ENCODE data around the gene CAB39. TPM values are rescaled to one million over a fixed set of nuclear protein-coding genes. Genes with fewer than 3 reads are reported as not detected.

CAB39 gene
- total and polyA plus RNA-seq, 2 donors (not counting 3 experiments of a cell fraction or from before 2014, with no cell fraction given): 25.7 to 53.7 TPM

DNA sequence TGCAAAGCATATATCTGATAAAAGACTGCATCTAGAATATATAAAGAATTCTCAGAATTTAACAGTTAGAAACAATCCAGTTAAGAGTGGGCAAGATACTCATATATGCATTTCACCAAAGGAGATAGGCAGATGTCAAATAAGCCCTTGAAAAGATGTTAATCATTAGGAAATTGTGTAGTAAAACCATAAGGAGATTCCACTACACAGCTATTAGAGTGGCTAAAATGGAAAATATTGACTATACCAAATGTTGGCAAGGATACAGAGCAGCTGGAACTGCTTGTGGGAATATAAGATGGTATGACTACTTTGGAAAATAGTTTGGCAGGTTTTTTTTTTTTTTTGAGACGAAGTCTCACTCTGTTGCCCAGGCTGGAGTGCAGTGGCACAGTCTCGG lies 59.5 kb downstream of the CAB39 start:
- no peaks in the 10 kb centered on the region for H4K20me1 ChIP-seq (replicated peaks; ENCODE audit: control insufficient read depth, extremely low read depth, insufficient read depth, low read length)
- no peak for FAIRE-seq
- peaks cover 41% of the 10 kb centered on the region for H3K79me2 ChIP-seq (ENCODE audit: control insufficient read depth, insufficient read depth, low read length)
- ChIA-PET POLR2A (interaction anchor here (0.7 kb wide), 1 partner anchor 106 kb away, joined by 3 read pairs; no protein-coding TSS in a partner anchor), CTCF (interaction anchor here (1.1 kb wide), 1 partner anchor 26 kb away, joined by 4 read pairs; no protein-coding TSS in a partner anchor)
- no peaks in the 10 kb centered on the region for H3K36me3 ChIP-seq (ENCODE audit: control insufficient read depth in 2 of 2, extremely low read depth in 1 of 2, insufficient read depth in 2 of 2, low read length in 2 of 2)
- no TSS peak for BruUV-seq (replicated peaks)
- no peak overlapping the region for H3K27ac ChIP-seq (ENCODE audit: insufficient read depth, low read depth, low read length)
- no peak overlapping the region for H3K4me3 ChIP-seq (replicated peaks in 1 of 3; ENCODE audit: insufficient read depth in 1 of 3, low read depth in 1 of 3, low read length in 3 of 3)
- dilution Hi-C loops (cut with MboI; ENCODE audit: extremely low pct_ligation_motif_present, low sequenced_read_pairs): no loop called here
- no peak overlapping the region for H3K9ac ChIP-seq (replicated peaks; ENCODE audit: extremely low read depth, insufficient read depth, low read length)
- H3K4me1 ChIP-seq (ENCODE audit: control insufficient read depth, extremely low read depth, insufficient read depth, low read length): peaks cover 33% of the 10 kb centered on the region
- no peaks in the 10 kb centered on the region for H3K27me3 ChIP-seq (ENCODE audit: control insufficient read depth in 2 of 2, insufficient read depth in 2 of 2, low read length in 2 of 2)
- H3K4me2 ChIP-seq (ENCODE audit: insufficient read depth, low read length): no peak overlapping the region
- no peak for TF ChIP-seq POLR2A (IDR thresholded peaks at IDR 0.05; ENCODE audit: low read depth, low read length)
- TF ChIP-seq, protein P1, sequence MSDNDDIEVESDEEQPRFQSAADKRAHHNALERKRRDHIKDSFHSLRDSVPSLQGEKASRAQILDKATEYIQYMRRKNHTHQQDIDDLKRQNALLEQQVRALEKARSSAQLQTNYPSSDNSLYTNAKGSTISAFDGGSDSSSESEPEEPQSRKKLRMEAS (IDR thresholded peaks at IDR 0.05; ENCODE audit: insufficient read depth, insufficient read length): no peak
- no peak for TF ChIP-seq EZH2 (IDR thresholded peaks at IDR 0.05; ENCODE audit: borderline replicate concordance, low read depth, low read length, severe bottlenecking)
- no peak for TF ChIP-seq MYC (IDR thresholded peaks at IDR 0.05; ENCODE audit: low read depth, low read length)
- TF ChIP-seq, protein P2, sequence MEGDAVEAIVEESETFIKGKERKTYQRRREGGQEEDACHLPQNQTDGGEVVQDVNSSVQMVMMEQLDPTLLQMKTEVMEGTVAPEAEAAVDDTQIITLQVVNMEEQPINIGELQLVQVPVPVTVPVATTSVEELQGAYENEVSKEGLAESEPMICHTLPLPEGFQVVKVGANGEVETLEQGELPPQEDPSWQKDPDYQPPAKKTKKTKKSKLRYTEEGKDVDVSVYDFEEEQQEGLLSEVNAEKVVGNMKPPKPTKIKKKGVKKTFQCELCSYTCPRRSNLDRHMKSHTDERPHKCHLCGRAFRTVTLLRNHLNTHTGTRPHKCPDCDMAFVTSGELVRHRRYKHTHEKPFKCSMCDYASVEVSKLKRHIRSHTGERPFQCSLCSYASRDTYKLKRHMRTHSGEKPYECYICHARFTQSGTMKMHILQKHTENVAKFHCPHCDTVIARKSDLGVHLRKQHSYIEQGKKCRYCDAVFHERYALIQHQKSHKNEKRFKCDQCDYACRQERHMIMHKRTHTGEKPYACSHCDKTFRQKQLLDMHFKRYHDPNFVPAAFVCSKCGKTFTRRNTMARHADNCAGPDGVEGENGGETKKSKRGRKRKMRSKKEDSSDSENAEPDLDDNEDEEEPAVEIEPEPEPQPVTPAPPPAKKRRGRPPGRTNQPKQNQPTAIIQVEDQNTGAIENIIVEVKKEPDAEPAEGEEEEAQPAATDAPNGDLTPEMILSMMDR (IDR thresholded peaks at IDR 0.05; ENCODE audit: extremely low read depth in 1 of 2, insufficient read depth in 1 of 2, low read depth in 1 of 2, low read length in 2 of 2): no peak
- no peak for TF ChIP-seq GATA2 (IDR thresholded peaks at IDR 0.05; ENCODE audit: insufficient read depth, insufficient read length, low read depth, low read length)
- TF ChIP-seq FOS (IDR thresholded peaks at IDR 0.05; ENCODE audit: borderline replicate concordance, insufficient read depth, low read length): no peak
- TF ChIP-seq JUN (IDR thresholded peaks at IDR 0.05; ENCODE audit: borderline replicate concordance, insufficient read depth, insufficient read length, low read depth): no peak
- TF ChIP-seq POLR2AphosphoS5 (IDR thresholded peaks at IDR 0.05; ENCODE audit: insufficient read depth, low read depth, low read length): no peak
- H3K9me1 ChIP-seq (replicated peaks; ENCODE audit: control insufficient read depth, extremely low read depth, insufficient read depth, low read length): no peaks in the 10 kb centered on the region
- no peak overlapping the region for H2AFZ ChIP-seq (ENCODE audit: low read depth, low read length)
- intact Hi-C loops (cut with micrococcal nuclease): no loop called here
- no peaks in the 10 kb centered on the region for H3K9me3 ChIP-seq (replicated peaks; ENCODE audit: control insufficient read depth, insufficient read depth, low read length)
- no peak for DNase-seq (ENCODE audit: low read depth, low spot score)

Data from endothelial cell of umbilical vein (primary cell).